ENCODE results near the gene TLE3. TPM values are rescaled to one million over a fixed set of nuclear protein-coding genes. Genes with fewer than 3 reads are reported as not detected.

Gene TLE3
- total and polyA plus RNA-seq, 2 experiments from 2014 or later, result 20.5 to 38.2 TPM

DNA sequence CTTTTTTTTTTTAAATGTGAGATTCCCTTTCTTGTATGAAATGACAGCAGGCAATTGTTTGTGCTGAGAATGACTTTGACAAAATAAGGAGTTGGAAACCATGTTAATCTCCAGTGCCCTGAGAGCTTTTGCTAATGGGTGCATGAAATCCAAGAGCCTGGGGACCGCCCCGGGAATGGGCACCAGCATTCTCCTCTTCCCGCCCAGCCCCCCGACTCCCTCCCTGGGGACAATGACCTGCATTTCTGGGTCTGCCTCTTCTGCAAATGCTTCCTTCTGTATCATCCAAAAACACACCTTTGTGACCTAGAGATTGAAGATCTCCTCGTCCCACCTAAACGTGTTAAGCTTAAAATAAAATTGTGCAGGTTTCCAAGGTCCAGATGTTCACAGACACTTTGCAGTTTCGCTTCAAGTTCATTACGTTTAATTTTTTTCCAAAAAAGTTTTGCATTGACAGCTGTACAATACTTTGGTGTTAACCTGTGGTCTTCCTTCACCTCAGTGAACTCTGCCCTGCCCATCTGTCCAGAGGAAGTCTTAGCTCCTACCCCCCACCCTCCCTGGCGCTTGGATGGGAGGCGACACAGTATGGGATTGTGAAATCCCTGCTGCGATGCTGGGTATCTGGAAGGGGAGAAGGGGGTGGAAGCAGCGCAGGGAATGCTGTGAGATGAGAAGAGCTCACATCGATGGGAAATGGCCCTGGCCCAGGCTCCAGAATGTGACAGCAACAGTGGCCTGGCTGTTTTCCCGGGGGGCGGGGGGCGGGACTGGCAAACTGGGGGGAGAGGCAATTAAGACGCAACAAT, 50.1 kb downstream of the TLE3 start:
- no peak for TF ChIP-seq CTCF (IDR thresholded peaks at IDR 0.05; ENCODE audit: low read depth, low read length)

DNA sequence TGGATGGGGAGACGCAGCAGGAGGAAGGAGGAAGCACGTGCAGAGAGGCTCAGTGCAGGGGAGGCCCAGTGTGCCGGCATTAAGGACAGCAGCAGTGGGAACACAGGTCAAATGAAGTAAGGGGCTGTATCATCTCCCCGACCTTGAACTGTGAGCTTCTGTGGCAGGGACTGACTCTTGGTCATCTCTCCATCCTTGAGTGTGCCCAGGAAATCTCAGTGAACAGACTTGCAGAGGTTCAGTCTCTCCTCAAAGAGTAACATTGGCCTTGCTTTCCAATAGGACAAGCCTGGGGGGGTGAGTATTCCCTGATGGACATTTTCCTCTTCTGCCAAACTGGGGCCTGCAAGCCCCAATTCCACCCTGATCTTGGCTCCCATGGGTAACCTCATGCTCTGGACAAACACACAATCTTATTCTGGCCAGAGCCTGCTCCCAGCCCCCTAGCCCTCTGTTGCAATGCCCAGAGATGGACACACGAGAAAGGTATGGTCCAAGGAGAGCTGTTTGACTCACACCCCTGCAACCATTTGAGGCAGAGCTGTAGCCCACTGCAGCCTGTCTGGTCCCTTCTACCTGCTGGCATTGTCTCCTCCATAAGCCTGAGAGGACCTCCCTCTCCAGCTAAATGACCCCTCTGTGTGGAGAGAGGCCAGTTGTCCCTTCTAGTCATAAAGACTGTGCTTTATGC, 50.9 kb downstream of the TLE3 start:
- Histone ChIP-seq H3K27ac (no peak overlapping the region), H3K36me3 (peaks cover 7% of the 10 kb centered on the region), H3K4me1 (ENCODE audit: low read depth) (no peaks in the 10 kb centered on the region), H3K4me3 (no peak overlapping the region), H3K27me3 (no peaks in the 10 kb centered on the region), H3K9me3 (ENCODE audit: low read depth) (no peaks in the 10 kb centered on the region)
- TF ChIP-seq CTCF (IDR thresholded peaks at IDR 0.05; ENCODE audit: low read depth, low read length), result no peak
- no peak for DNase-seq (ENCODE audit: low read depth in 1 of 2, low spot score in 1 of 2)

More for the DNA sequence above, 50.1 kb downstream of the TLE3 start:
- no peaks in the 10 kb centered on the region for H3K9me3 ChIP-seq (ENCODE audit: low read depth)
- peak in 1 of 2 donors; percentile 65 for DNase-seq (ENCODE audit: low read depth in 1 of 2, low spot score in 1 of 2)
- H3K36me3 ChIP-seq, result peaks cover 13% of the 10 kb centered on the region
- no peaks in the 10 kb centered on the region for H3K27me3 ChIP-seq
- H3K4me1 ChIP-seq (ENCODE audit: low read depth), result no peaks in the 10 kb centered on the region
- H3K27ac ChIP-seq, result no peak overlapping the region
- no peak overlapping the region for H3K4me3 ChIP-seq

DNA sequence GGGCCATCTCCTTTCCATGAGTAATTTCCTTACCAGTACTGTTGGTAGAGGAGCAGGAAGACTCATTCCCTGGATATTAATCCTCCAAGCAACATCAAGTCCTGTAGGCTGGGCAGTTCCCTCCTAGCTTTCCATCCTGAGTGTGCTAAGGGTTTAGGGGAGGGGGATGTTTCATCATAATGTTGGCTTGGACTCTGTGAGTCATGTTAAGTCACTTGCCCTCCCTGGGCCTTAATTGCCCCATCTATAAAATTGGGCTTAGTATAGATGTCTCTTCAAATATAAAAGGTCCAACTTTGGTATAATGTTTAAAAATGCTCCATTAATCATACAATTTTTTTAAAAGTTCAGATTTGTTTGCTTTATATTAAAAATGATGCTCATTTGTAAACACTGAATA, 52.7 kb downstream of the TLE3 start:
- no peaks in the 10 kb centered on the region for H3K4me1 ChIP-seq (ENCODE audit: low read depth)
- TF ChIP-seq CTCF (IDR thresholded peaks at IDR 0.05; ENCODE audit: low read depth, low read length), result no peak
- DNase-seq (ENCODE audit: low read depth in 1 of 2, low spot score in 1 of 2), result peak in 1 of 2 donors; percentile 54

DNA sequence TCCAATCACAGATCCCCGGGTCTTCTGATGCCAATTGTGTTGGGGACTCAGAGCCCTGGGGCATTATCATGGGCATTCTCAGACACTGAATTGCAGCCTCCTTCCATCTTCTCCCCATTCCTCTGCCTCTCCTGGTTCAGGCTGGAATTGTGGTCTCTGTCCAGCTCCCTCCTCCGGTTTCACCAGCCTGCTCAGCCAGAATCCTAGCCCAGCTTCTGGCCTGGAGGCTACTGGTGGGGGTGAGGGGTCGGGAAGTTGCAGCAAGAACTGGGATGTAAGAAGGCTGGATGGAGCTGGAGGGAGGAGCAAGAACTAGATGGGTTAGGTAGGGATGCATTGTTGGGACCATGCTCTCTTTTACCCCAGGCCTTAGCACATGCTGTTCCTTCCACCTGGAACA, 53.5 kb downstream of the TLE3 start:
- Histone ChIP-seq H3K4me3 (no peak overlapping the region), H3K9me3 (ENCODE audit: low read depth) (no peaks in the 10 kb centered on the region), H3K27me3 (peaks cover 5% of the 10 kb centered on the region), H3K4me1 (ENCODE audit: low read depth) (no peaks in the 10 kb centered on the region), H3K27ac (no peak overlapping the region), H3K36me3 (no peaks in the 10 kb centered on the region)
- TF ChIP-seq CTCF (IDR thresholded peaks at IDR 0.05; ENCODE audit: low read depth, low read length), result no peak
- no peak for DNase-seq (ENCODE audit: low read depth in 1 of 2, low spot score in 1 of 2)

More for the DNA sequence above, 52.7 kb downstream of the TLE3 start:
- H3K4me3 ChIP-seq, result no peak overlapping the region
- no peaks in the 10 kb centered on the region for H3K9me3 ChIP-seq (ENCODE audit: low read depth)
- peaks cover 2% of the 10 kb centered on the region for H3K27me3 ChIP-seq
- H3K27ac ChIP-seq, result no peak overlapping the region
- H3K36me3 ChIP-seq, result peaks cover 3% of the 10 kb centered on the region

- Histone ChIP-seq H3K4me1 (ENCODE audit: low read depth) (no peaks in the 10 kb centered on the region), H3K4me3 (no peak overlapping the region), H3K27me3 (peaks cover 9% of the 10 kb centered on the region), H3K36me3 (no peaks in the 10 kb centered on the region), H3K27ac (no peak overlapping the region), H3K9me3 (ENCODE audit: low read depth) (no peaks in the 10 kb centered on the region)
- DNase-seq (ENCODE audit: low read depth in 1 of 2, low spot score in 1 of 2), result no peak
- TF ChIP-seq CTCF (IDR thresholded peaks at IDR 0.05; ENCODE audit: low read depth, low read length), result no peak
Measured at GRCh38 chr15:70043590-70043989, 54.1 kb downstream of the TLE3 start.
